CD4-positive, alpha-beta T cell treated with Interleukin-6 for 4 hours (primary cell): ENCODE measurements around the gene MOGAT3.
A peak's percentile ranks its signal among the peaks of the same experiment; 100 is the strongest.

Experiments used
- DNase-seq: peaks from one replicate; pipeline ENCODE4 v3.0.0-alpha.2; 2020; ENCODE audit warnings: mixed read lengths

Gene MOGAT3

GRCh38 chr7:101159696-101160674 is 40.9 kb downstream of the MOGAT3 start:
- no peak for DNase-seq

DNA sequence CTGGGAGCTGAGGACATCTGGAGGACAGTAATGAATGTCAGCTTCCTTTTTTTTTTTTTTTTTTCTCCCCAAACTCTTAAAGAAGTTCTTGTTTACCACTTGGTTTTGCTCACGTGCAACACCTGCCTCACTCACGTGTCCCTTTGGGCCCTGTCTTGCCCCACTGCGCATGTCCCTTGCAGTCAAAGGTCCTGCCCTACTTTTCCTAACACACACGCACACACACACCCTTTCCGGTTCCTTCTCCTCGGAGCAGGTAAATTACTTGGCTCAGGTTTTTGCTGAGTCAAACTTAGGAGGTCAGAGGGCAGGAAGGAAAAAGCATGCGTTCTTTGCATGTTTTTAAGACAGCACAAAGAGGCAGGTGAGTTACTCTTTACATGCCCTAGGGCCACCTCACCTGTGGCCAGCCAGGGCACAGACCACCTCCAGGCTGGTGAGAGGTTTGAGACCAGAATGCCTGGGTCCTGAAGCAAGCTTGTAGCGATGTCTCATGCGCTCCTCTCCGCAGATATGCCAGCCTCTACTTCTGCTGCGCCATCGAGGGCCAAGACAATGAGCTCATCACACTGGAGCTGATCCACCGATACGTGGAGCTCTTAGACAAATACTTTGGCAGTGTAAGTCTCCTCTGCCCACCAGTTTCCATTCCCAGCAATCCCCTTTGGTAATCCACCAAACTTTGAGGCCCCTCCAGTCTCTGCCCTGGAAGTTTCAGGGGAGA is 43.8 kb downstream of the MOGAT3 start:
- no peak for DNase-seq

DNA sequence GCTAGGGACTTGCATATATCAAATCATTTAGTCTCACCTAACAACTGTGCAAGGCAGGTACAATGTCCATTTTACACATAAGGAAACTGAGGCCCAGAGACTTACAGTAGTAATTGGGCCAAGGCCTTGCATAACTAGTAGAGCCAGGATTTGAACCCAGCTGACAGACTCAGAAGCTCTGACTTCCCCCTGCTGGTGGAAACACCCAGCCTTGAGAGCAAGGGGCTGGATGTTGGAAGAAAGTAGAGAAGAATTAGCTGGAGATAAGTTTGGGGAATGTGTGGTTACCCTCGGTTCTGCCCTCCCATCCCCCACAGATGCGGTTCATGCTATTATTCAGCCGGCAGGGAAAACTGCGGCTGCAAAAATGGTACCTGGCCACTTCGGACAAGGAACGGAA is 44.6 kb downstream of the MOGAT3 start:
- no peak for DNase-seq

- no peak for DNase-seq
Observed at GRCh38 chr7:101155303-101155702, 45.5 kb downstream of the MOGAT3 start.

GRCh38 chr7:101154693-101155102 is 46.1 kb downstream of the MOGAT3 start:
- DNase-seq = peak; percentile 16

DNA sequence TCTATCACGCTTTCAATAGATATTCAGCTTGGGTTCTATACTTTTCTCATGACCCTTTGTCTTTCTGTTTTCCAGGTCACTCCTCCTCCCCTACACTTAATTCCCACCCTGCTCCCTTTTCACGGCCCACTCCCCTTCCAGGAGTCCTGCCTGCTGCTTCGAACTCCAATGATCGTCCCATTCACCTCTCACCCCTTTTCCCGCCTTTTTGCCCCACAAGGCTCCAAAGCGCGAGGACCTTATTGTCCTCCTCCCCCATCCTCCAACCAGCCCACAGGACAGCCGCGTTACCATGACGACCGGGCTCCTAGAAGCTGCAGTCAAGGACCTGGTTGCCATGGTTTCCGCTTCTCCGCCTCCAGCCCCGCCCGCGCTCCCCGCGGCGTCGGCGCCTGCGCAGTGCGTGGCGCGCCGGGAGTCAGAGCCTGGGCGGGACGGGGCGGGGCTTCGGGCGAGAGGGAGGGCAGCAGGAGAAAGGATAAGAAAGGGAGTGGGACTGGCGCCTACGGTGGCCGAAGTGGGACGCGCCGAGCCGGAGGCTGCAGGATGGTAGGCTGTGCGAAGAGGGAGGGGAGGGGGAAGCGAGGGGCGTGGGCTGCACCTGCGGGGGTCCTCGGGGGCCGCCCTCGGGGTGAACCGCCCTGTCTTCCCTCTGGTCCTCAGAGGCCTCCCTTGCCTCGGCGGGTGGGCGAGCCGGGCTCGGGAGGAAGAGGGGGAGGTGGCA is 46.7 kb downstream of the MOGAT3 start, which contains the start of gene AP1S1:
AP1S1 (plus strand) TSS at position 508 of the 724 bp plus-strand sequence; CDS start at position 547, 39 bp downstream.
- DNase-seq = peak; percentile 96

DNA sequence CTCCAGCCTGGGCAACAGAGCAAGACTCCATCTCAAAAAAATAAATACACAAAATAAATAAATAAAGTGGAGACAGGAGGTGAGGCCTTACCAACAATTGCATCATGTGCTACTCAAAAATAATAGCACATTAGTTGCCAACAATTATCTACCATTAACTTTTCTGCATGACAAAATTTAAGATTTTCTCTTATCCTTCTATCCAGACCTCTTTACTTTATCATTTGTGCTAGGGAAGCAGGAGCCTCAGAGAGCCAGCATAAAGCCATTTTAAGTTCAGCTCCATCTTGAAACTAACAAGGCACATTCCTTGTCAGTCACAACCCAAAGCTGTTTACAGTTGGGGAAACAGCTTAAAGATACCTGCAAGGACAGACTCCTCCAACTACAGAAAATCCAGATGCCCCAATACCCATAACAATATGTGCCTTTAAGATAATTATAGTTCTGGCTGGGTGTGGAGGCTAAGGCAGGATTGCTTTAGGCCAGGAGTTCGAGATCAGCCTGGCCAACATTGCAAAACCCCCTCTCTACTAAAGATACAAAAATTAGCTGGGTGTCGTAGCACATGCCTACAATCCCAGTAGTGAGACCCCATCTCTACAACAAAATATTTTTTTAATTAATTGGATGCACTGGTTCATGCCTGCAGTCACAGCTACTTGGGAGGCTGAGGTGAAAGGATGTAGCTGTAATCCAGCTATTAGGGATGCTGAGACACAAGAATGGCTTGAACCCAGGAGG is 48.8 kb downstream of the MOGAT3 start:
- no peak for DNase-seq
